GM12892 (cell line): ENCODE results near the gene SNRPE.

Source experiments
- POLR2A ChIP-seq: IDR thresholded peaks from 2 replicates; pipeline ENCODE4 v1.6.1; 2011; ENCODE audit warnings: low read depth, low read length, control low read depth
- POLR2AphosphoS5 ChIP-seq: IDR thresholded peaks from 2 replicates; pipeline ENCODE4 v1.6.1; 2011; ENCODE audit warnings: low read depth, low read length, control low read depth
- TAF1 ChIP-seq: IDR thresholded peaks from 2 replicates; pipeline ENCODE4 v1.6.1; 2011; ENCODE audit warnings: low read depth, mild to moderate bottlenecking, control low read depth, low read length, borderline replicate concordance

DNA sequence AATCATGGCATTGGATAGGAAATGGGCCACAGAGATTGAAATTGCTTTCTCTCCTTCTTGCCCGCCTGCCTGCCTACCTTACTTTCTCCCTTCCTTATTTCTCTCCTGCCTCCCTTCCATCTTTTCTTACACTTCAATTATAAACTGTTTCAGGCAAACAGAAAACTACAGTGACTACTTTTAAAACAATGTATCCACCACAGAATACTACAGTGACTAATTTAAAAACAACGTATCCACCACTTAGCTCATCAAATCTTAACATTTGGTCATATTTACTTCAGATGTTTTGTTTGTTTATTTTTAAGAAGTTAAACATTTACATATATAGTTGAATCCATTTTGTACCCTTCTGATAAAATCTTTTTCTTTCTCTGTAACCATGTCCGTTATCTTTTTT, 54.4 kb downstream of the SNRPE start:
- TF ChIP-seq POLR2A (no peak), TAF1 (no peak), POLR2AphosphoS5 (no peak)
